Activated T-helper 2 cell treated with anti-CD3 and anti-CD28 coated beads, Interferon-gamma antibody, Interleukin-2, Interleukin-4, amounts not matched to agents 10 μg/mL and 5 μg/mL and 100 μg/mL, durations not matched to agents 14 hours and 24 hours and 36 hours (primary cell): ENCODE results near the gene PTPN9. TPM values are rescaled to one million over a fixed set of nuclear protein-coding genes. Genes with fewer than 3 reads are reported as not detected.
A peak's percentile ranks its signal among the peaks of the same experiment; 100 is the strongest.
"Not testable (repeated sequence)": the region's sequence is repeated elsewhere in the genome, so short reads cannot be mapped to it uniquely, and the experiment has no call there.

Source experiments
- DNase-seq: peaks from one replicate; pipeline ENCODE4 v3.0.0; 2021; ENCODE audit warnings: low spot score
- H3K27ac Mint-ChIP-seq: one replicate; pipeline ENCODE4 v1.8.0; 2021; ENCODE audit warnings: mixed read lengths
- H3K27me3 Mint-ChIP-seq: one replicate; pipeline ENCODE4 v1.8.0; 2021; ENCODE audit warnings: low read depth, mixed read lengths
- H3K36me3 Mint-ChIP-seq: one replicate; pipeline ENCODE4 v1.8.0; 2021; ENCODE audit warnings: low read depth, mixed read lengths
- H3K4me1 Mint-ChIP-seq: one replicate; pipeline ENCODE4 v1.8.0; 2021; ENCODE audit warnings: low read depth, mixed read lengths
- H3K4me3 Mint-ChIP-seq: one replicate; pipeline ENCODE4 v1.8.0; 2021; ENCODE audit warnings: low read depth, mild to moderate bottlenecking, moderate library complexity, mixed read lengths
- H3K9me3 Mint-ChIP-seq: one replicate; pipeline ENCODE4 v1.8.0; 2021; ENCODE audit warnings: mixed read lengths
- intact Hi-C: fragments of 100-400 bp; cut with micrococcal nuclease; formaldehyde crosslinking; loops from one replicate; pipeline ENCODE4 v1.15.1; 2023
- total RNA-seq: library from RNA; stranded (reverse); gene quantifications from 2 replicates; pipeline ENCODE4 v1.2.3, GENCODE V29; 2022

Gene PTPN9
- total RNA-seq, 1 donor from 2014 or later = 32.3 TPM

GRCh38 chr15:75573648-75574384, 5.3 kb downstream of the PTPN9 start:
- intact Hi-C loops = no loop called here

GRCh38 chr15:75570126-75570845, 8.8 kb downstream of the PTPN9 start:
- Mint-ChIP-seq H3K9me3 (no peaks in the 10 kb centered on the region), H3K4me3 (no peak overlapping the region), H3K4me1 (peaks cover 23% of the 10 kb centered on the region), H3K27me3 (no peaks in the 10 kb centered on the region), H3K36me3 (peaks cover 27% of the 10 kb centered on the region), H3K27ac (no peak overlapping the region)
- intact Hi-C loops = no loop called here
- DNase-seq = no peak

More at GRCh38 chr15:75573648-75574384, 5.3 kb downstream of the PTPN9 start:
- H3K27me3 Mint-ChIP-seq = no peaks in the 10 kb centered on the region
- DNase-seq = no peak
- H3K36me3 Mint-ChIP-seq = peaks cover 33% of the 10 kb centered on the region
- no peaks in the 10 kb centered on the region for H3K9me3 Mint-ChIP-seq
- peaks cover 19% of the 10 kb centered on the region for H3K4me1 Mint-ChIP-seq
- H3K27ac Mint-ChIP-seq = peak overlapping the region; percentile 25
- no peak overlapping the region for H3K4me3 Mint-ChIP-seq

- Mint-ChIP-seq H3K4me3 (no peak overlapping the region), H3K9me3 (no peaks in the 10 kb centered on the region), H3K27ac (no peak overlapping the region), H3K36me3 (peaks cover 21% of the 10 kb centered on the region), H3K4me1 (peaks cover 12% of the 10 kb centered on the region), H3K27me3 (no peaks in the 10 kb centered on the region)
- intact Hi-C loops = no loop called here
- DNase-seq = no peak
Measured at GRCh38 chr15:75565062-75565970, 13.8 kb downstream of the PTPN9 start.

GRCh38 chr15:75561888-75562287, 17.2 kb downstream of the PTPN9 start:
- H3K27ac Mint-ChIP-seq = no peak overlapping the region

GRCh38 chr15:75559360-75559759, 19.8 kb downstream of the PTPN9 start:
- DNase-seq, H3K27me3 Mint-ChIP-seq, H3K4me3 Mint-ChIP-seq, H3K4me1 Mint-ChIP-seq, H3K9me3 Mint-ChIP-seq, intact Hi-C loops, H3K27ac Mint-ChIP-seq: not testable (repeated sequence)
- H3K36me3 Mint-ChIP-seq = peaks cover 19% of the 10 kb centered on the region

More at GRCh38 chr15:75561888-75562287, 17.2 kb downstream of the PTPN9 start:
- intact Hi-C loops = no loop called here
- Mint-ChIP-seq H3K36me3 (peaks cover 23% of the 10 kb centered on the region), H3K27me3 (no peaks in the 10 kb centered on the region), H3K4me1 (peaks cover 7% of the 10 kb centered on the region), H3K4me3 (no peak overlapping the region), H3K9me3 (no peaks in the 10 kb centered on the region)
- no peak for DNase-seq

GRCh38 chr15:75558955-75559354, 20.2 kb downstream of the PTPN9 start:
- H3K27ac Mint-ChIP-seq, intact Hi-C loops, H3K9me3 Mint-ChIP-seq, DNase-seq, H3K27me3 Mint-ChIP-seq, H3K4me1 Mint-ChIP-seq, H3K4me3 Mint-ChIP-seq: not testable (repeated sequence)
- H3K36me3 Mint-ChIP-seq = peaks cover 19% of the 10 kb centered on the region

- H3K27me3 Mint-ChIP-seq = no peaks in the 10 kb centered on the region
- no peaks in the 10 kb centered on the region for H3K9me3 Mint-ChIP-seq
- intact Hi-C loops = no loop called here
- H3K4me3 Mint-ChIP-seq = no peak overlapping the region
- no peak for DNase-seq
- peaks cover 3% of the 10 kb centered on the region for H3K4me1 Mint-ChIP-seq
- no peak overlapping the region for H3K27ac Mint-ChIP-seq
- peaks cover 18% of the 10 kb centered on the region for H3K36me3 Mint-ChIP-seq
Measured at GRCh38 chr15:75554717-75555116, 24.4 kb downstream of the PTPN9 start.

- intact Hi-C loops = no loop called here
Measured at GRCh38 chr15:75553659-75554058, 25.5 kb downstream of the PTPN9 start.

GRCh38 chr15:75551091-75551490, 28.0 kb downstream of the PTPN9 start:
- DNase-seq = no peak
- no peaks in the 10 kb centered on the region for H3K27me3 Mint-ChIP-seq
- H3K9me3 Mint-ChIP-seq = no peaks in the 10 kb centered on the region
- peaks cover 8% of the 10 kb centered on the region for H3K36me3 Mint-ChIP-seq
- intact Hi-C loops = no loop called here
- H3K4me1 Mint-ChIP-seq = peaks cover 2% of the 10 kb centered on the region
- no peak overlapping the region for H3K27ac Mint-ChIP-seq
- no peak overlapping the region for H3K4me3 Mint-ChIP-seq

More at GRCh38 chr15:75553659-75554058, 25.5 kb downstream of the PTPN9 start:
- H3K4me3 Mint-ChIP-seq = no peak overlapping the region
- H3K36me3 Mint-ChIP-seq = peaks cover 12% of the 10 kb centered on the region
- H3K27me3 Mint-ChIP-seq = no peaks in the 10 kb centered on the region
- H3K4me1 Mint-ChIP-seq = peaks cover 3% of the 10 kb centered on the region
- DNase-seq = no peak
- H3K9me3 Mint-ChIP-seq = no peaks in the 10 kb centered on the region
- no peak overlapping the region for H3K27ac Mint-ChIP-seq

GRCh38 chr15:75545064-75545463, 34.1 kb downstream of the PTPN9 start:
- Mint-ChIP-seq H3K9me3 (no peaks in the 10 kb centered on the region), H3K27ac (no peak overlapping the region), H3K4me3 (no peak overlapping the region), H3K36me3 (peaks cover 8% of the 10 kb centered on the region), H3K4me1 (peaks cover 4% of the 10 kb centered on the region), H3K27me3 (no peaks in the 10 kb centered on the region)
- intact Hi-C loops = no loop called here
- DNase-seq = no peak

GRCh38 chr15:75544359-75544758, 34.8 kb downstream of the PTPN9 start:
- Mint-ChIP-seq H3K36me3 (peaks cover 8% of the 10 kb centered on the region), H3K27ac (no peak overlapping the region), H3K4me3 (no peak overlapping the region), H3K27me3 (no peaks in the 10 kb centered on the region), H3K9me3 (no peaks in the 10 kb centered on the region), H3K4me1 (peaks cover 4% of the 10 kb centered on the region)
- no peak for DNase-seq
- intact Hi-C loops = no loop called here

- H3K4me3 Mint-ChIP-seq, DNase-seq, intact Hi-C loops, H3K36me3 Mint-ChIP-seq, H3K9me3 Mint-ChIP-seq, H3K27me3 Mint-ChIP-seq, H3K4me1 Mint-ChIP-seq: not testable (repeated sequence)
- peak overlapping the region; percentile 54 for H3K27ac Mint-ChIP-seq
Measured at GRCh38 chr15:75542949-75543545, 36.1 kb downstream of the PTPN9 start.
